ENCODE results near the gene KSR1.

KSR1 gene

DNA sequence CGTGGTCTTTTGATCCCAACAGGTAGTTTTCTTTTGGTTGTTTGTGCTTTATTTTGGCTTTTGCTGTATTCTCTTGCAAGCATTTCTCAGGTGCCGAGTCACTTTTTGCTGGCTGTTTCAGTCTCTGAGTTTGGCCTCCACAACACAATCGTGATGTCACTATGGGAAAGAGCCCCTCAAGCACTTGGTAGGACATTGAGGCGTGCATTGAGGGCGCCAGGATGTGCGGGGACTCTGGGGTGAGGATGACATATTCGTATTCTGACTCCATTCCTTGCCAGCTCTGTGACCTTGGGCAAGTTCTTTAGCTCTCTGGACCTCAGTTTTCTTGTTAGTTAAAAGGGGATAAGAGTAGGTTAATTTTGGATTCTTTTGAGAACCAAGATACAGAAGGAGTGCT, 13.0 kb downstream of the KSR1 start:
- no peak for TF ChIP-seq PPARA (CRISPR knock-in tag; IDR thresholded peaks at IDR 0.05; ENCODE audit: borderline replicate concordance)
- TF ChIP-seq RARB (CRISPR knock-in tag; IDR thresholded peaks at IDR 0.05), result no peak
- no peak for TF ChIP-seq OSR1 (CRISPR knock-in tag; IDR thresholded peaks at IDR 0.05)
- TF ChIP-seq PATZ1 (CRISPR knock-in tag; IDR thresholded peaks at IDR 0.05; ENCODE audit: borderline replicate concordance), result no peak
- TF ChIP-seq ZFP3 (CRISPR knock-in tag; IDR thresholded peaks at IDR 0.05), result no peak
- no peak for ATAC-seq

- no peak for ATAC-seq
- TF ChIP-seq ZC3H10 (CRISPR knock-in tag; IDR thresholded peaks at IDR 0.05) (no peak), ISL1 (CRISPR knock-in tag; IDR thresholded peaks at IDR 0.05) (no peak), CREB5 (CRISPR knock-in tag; IDR thresholded peaks at IDR 0.05; ENCODE audit: low read depth) (no peak), OSR1 (CRISPR knock-in tag; IDR thresholded peaks at IDR 0.05) (no peak), BACH2 (CRISPR knock-in tag; IDR thresholded peaks at IDR 0.05; ENCODE audit: borderline replicate concordance) (no peak), ESRRG (CRISPR knock-in tag; IDR thresholded peaks at IDR 0.05) (no peak), ZNF565 (CRISPR knock-in tag; conservative IDR thresholded peaks at IDR 0.05; ENCODE audit: low read depth) (no peak), GLIS3 (CRISPR knock-in tag; IDR thresholded peaks at IDR 0.05) (no peak), ZFP3 (CRISPR knock-in tag; IDR thresholded peaks at IDR 0.05) (no peak), SNAI2 (CRISPR knock-in tag; IDR thresholded peaks at IDR 0.05) (no peak), TOX (CRISPR knock-in tag; IDR thresholded peaks at IDR 0.05; ENCODE audit: borderline replicate concordance) (no peak), CSDC2 (CRISPR knock-in tag; IDR thresholded peaks at IDR 0.05) (no peak), ARNTL (CRISPR knock-in tag; IDR thresholded peaks at IDR 0.05; ENCODE audit: borderline replicate concordance, low read depth) (no peak)
- TF ChIP-seq, protein P1, sequence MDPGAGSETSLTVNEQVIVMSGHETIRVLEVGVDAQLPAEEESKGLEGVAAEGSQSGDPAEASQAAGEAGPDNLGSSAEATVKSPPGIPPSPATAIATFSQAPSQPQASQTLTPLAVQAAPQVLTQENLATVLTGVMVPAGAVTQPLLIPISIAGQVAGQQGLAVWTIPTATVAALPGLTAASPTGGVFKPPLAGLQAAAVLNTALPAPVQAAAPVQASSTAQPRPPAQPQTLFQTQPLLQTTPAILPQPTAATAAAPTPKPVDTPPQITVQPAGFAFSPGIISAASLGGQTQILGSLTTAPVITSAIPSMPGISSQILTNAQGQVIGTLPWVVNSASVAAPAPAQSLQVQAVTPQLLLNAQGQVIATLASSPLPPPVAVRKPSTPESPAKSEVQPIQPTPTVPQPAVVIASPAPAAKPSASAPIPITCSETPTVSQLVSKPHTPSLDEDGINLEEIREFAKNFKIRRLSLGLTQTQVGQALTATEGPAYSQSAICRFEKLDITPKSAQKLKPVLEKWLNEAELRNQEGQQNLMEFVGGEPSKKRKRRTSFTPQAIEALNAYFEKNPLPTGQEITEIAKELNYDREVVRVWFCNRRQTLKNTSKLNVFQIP (CRISPR knock-in tag; IDR thresholded peaks at IDR 0.05; ENCODE audit: borderline replicate concordance, low read depth), result no peak
These were observed 15.3 kb downstream of the KSR1 start for GRCh38 chr17:27471321-27472269.

- no peak for ATAC-seq
- TF ChIP-seq CREB5 (CRISPR knock-in tag; IDR thresholded peaks at IDR 0.05; ENCODE audit: low read depth) (no peak), ZFP30 (CRISPR knock-in tag; IDR thresholded peaks at IDR 0.05) (no peak), BACH2 (CRISPR knock-in tag; IDR thresholded peaks at IDR 0.05; ENCODE audit: borderline replicate concordance) (no peak), ZNF70 (CRISPR knock-in tag; IDR thresholded peaks at IDR 0.05) (no peak), CSDC2 (CRISPR knock-in tag; IDR thresholded peaks at IDR 0.05) (no peak), CSRNP3 (CRISPR knock-in tag; IDR thresholded peaks at IDR 0.05) (no peak), ISL1 (CRISPR knock-in tag; IDR thresholded peaks at IDR 0.05) (no peak), ARNTL (CRISPR knock-in tag; IDR thresholded peaks at IDR 0.05; ENCODE audit: borderline replicate concordance, low read depth) (no peak), PPARA (CRISPR knock-in tag; IDR thresholded peaks at IDR 0.05; ENCODE audit: borderline replicate concordance) (no peak), ESRRG (CRISPR knock-in tag; IDR thresholded peaks at IDR 0.05) (no peak), PATZ1 (CRISPR knock-in tag; IDR thresholded peaks at IDR 0.05; ENCODE audit: borderline replicate concordance) (no peak), ZNF565 (CRISPR knock-in tag; conservative IDR thresholded peaks at IDR 0.05; ENCODE audit: low read depth) (no peak), OSR1 (CRISPR knock-in tag; IDR thresholded peaks at IDR 0.05) (no peak), SNAI2 (CRISPR knock-in tag; IDR thresholded peaks at IDR 0.05) (no peak), ZFP3 (CRISPR knock-in tag; IDR thresholded peaks at IDR 0.05) (no peak)
These were observed 17.0 kb downstream of the KSR1 start for GRCh38 chr17:27473190-27473747.

All from SK-N-SH treated with all-trans-retinoic acid at 6 μM for 48 hours (cell line).